Measurements from ENCODE around the gene NUTM2F.
"Not testable (repeated sequence)": the region's sequence is repeated elsewhere in the genome, so short reads cannot be mapped to it uniquely, and the experiment has no call there.

- not testable (repeated sequence) for TF ChIP-seq POLR2A (IDR thresholded peaks at IDR 0.05; ENCODE audit: low read depth, low read length); POLR2AphosphoS5 (IDR thresholded peaks at IDR 0.05; ENCODE audit: low read depth, low read length); TAF1 (IDR thresholded peaks at IDR 0.05; ENCODE audit: borderline replicate concordance, low read depth, low read length)
These were observed 12.2 kb downstream of the NUTM2F start for GRCh38 chr9:94316236-94316635.

All from GM12892 (cell line).